SJSA1 (cell line): ENCODE results near the gene GAS2L1. TPM values are rescaled to one million over a fixed set of nuclear protein-coding genes. Genes with fewer than 3 reads are reported as not detected.

Experiments
- DNase-seq, 2 experiments: peaks; one replicate each; pipeline ENCODE4 v3.0.0-alpha.2; 2015 to 2020; ENCODE audit warnings: low spot score in 2 of 2, low read depth in 1 of 2
- H3K27ac ChIP-seq: fragments of 250-450 bp; sonication (Bioruptor Pico); 2 replicates; pipeline ENCODE4 v1.5.1; 2020; ENCODE audit warnings: mild to moderate bottlenecking, moderate library complexity
- H3K27me3 ChIP-seq: fragments of 250-450 bp; sonication (Bioruptor Pico); replicated peaks from 2 replicates; pipeline ENCODE4 v1.5.1; 2020; ENCODE audit warnings: mild to moderate bottlenecking, moderate library complexity
- H3K36me3 ChIP-seq: fragments of 250-450 bp; sonication (Bioruptor Pico); 2 replicates; pipeline ENCODE4 v1.5.1; 2020; ENCODE audit warnings: mild to moderate bottlenecking
- H3K4me1 ChIP-seq: fragments of 250-450 bp; sonication (Bioruptor Pico); replicated peaks from 2 replicates; pipeline ENCODE4 v1.6.1; 2021; ENCODE audit warnings: mild to moderate bottlenecking
- H3K4me3 ChIP-seq: fragments of 250-450 bp; sonication (Bioruptor Pico); 2 replicates; pipeline ENCODE4 v1.5.1; 2020; ENCODE audit warnings: mild to moderate bottlenecking
- H3K9me3 ChIP-seq: fragments of 250-450 bp; sonication (Bioruptor Pico); replicated peaks from 2 replicates; pipeline ENCODE4 v1.5.1; 2020; ENCODE audit warnings: mild to moderate bottlenecking
- total RNA-seq: library from RNA; depleted of rRNA; stranded (reverse); fragments of >200 nt; shearing (Covaris generic); gene quantifications from 2 replicates; pipeline ENCODE4 v1.2.3, GENCODE V29; 2014; rRNA removed

The GAS2L1 gene
- 10.4 and 12.5 TPM in 2 replicates for total RNA-seq

DNA sequence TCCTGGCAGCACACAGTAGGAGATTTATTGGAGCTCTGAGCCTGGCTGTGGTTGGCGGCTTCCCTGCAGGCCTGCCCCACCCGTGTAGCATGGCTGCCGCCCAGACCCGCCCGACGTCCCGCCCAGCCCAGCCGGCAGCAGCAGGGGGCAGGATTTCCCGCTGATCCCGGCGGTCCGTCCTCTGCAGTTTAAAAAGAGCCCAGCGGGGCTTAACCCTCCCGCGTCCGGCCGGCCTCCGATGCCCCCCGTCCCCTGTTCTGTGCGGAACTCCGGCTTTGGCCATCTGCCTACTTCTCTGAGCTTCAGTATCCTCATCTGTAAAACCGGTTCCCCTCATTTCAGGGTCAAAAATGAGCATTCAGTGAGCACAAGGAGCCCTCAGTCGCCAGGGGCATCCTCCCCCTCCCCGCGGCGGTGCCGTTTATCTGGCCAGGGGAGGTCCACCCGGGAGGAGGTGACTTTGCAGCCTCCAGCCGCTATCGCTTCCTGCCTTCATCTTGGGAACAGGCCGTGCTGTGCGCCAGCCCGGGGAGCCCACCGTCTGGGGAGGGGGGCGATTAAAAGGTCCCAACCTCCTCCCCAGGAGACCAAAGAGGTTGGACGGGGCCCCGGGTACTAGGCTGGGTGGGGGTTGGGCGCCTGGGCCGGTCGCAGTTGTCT is at the start of gene GAS2L1:
Gene GAS2L1, plus strand, starts transcription at position 476 of the 660 bp plus-strand sequence. CDS start 1,456 bp downstream, outside the sequence.
- H3K27me3 ChIP-seq, result no peaks in the 10 kb centered on the region
- H3K4me3 ChIP-seq, result peak within 1 kb of the TSS; percentile 68
- peaks cover 18% of the 10 kb centered on the region for H3K36me3 ChIP-seq
- DNase-seq, result peak; percentile 82 to 89
- H3K9me3 ChIP-seq, result no peaks in the 10 kb centered on the region
- peaks cover 27% of the 10 kb centered on the region for H3K4me1 ChIP-seq
- peak within 1 kb of the TSS; percentile 67 for H3K27ac ChIP-seq

- Histone ChIP-seq H3K9me3 (no peaks in the 10 kb centered on the region), H3K36me3 (peaks cover 28% of the 10 kb centered on the region), H3K27me3 (no peaks in the 10 kb centered on the region), H3K4me3 (no peak overlapping the region), H3K27ac (no peak overlapping the region), H3K4me1 (no peaks in the 10 kb centered on the region)
- DNase-seq, result no peak
Observed at GRCh38 chr22:29257751-29258181, 48.7 kb upstream of the GAS2L1 start.

DNA sequence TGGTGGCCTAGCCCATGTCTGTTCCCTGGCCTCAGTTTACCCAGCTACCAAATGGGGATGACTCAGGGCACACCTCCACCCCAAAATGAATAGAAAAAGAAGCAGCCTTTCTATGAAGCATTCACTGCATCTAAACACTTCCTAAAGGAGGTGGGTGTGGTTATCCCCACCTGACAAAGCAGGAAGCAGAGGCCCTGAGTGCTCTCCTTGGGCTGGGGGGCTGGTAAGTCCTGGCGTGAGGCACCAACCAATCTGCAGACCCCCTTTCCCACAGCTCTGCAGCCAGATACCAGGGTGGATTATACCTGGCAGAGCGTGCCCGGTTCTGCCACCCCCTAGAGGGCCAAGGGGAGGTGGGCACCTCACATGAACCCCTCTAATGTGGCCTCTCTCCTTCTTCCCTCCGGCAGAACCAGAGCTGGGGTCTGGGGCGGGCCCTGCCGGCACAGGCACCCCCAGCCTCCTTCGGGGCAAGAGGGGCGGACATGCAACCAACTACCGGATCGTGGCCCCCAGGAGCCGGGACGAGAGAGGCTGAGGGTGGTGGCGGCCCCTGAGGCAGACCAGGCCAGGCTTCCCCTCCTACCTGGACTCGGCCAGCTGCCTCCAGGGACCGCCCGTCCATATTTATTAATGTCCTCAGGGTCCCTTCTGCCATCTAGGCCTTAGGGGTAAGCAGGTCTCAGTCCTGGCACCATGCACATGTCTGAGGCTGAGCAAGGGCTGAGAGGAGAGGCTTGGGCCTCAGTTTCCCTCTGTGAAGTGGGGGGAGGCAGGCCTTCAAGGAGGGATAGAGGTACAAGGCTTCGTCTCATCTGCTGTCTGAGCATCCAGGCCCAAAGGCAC is 47.8 kb upstream of the GAS2L1 start:
- Histone ChIP-seq H3K27me3 (no peaks in the 10 kb centered on the region), H3K9me3 (no peaks in the 10 kb centered on the region), H3K4me3 (no peak overlapping the region), H3K4me1 (no peaks in the 10 kb centered on the region), H3K27ac (no peak overlapping the region), H3K36me3 (peaks cover 30% of the 10 kb centered on the region)
- DNase-seq, result no peak

DNA sequence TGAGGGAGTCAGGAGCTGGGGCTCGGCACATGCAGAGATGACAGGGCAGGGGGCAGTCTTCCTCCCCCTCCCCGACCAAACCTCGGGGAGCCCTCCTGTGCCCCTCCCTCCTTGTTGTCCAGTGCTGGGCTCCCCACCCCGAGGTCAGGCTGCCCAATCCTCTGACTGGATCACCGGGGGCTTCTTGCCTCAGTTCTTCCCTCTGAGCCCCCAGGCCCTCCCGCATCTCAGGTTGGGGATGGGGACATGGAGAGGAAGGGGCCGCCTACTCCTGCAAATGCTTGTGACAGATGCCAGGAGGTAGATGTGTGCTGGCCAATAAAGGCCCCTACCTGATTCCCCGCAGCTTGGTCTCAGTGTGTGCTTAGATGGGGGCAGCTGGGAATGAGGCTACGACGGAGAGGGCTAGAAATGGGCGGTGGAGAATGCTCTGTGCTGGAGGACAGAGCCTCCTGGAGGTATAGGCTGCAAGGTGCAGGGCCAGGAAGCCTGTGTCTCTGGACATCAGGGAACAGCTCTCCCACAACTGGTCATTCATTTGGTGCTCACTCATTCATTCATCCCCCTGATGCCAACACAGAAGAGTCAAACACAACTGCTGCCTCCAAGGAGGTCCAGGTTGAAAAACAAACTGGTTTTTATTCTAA is 47.1 kb upstream of the GAS2L1 start:
- Histone ChIP-seq H3K4me3 (no peak overlapping the region), H3K27me3 (no peaks in the 10 kb centered on the region), H3K36me3 (peaks cover 37% of the 10 kb centered on the region), H3K9me3 (no peaks in the 10 kb centered on the region), H3K27ac (no peak overlapping the region), H3K4me1 (no peaks in the 10 kb centered on the region)
- DNase-seq, result no peak

DNA sequence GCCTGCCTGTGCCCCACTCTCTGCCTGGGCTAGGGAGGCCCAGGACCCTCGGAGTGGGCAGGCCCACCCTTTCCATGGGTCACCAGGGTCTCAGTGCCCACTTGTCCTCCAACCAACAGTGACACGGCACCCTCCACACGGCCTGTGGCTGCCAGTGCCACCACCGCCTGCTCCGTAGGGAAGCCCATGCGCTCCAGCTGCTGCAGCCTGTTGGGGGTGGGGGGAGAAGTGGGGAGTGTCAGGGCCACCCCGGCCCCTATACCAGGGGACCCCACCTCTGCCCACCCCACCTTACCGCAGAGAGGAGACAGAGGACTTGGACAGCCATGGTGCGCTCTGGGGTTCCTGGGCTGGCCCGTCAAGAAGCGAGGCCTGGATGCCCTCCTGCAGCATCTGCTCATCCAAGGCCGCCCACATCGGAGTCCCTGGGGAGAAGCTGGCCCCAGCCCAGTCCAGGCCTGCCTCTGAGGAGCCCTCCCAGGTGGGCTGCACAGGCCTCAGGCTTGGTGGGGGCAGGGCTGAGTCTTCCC is 46.4 kb upstream of the GAS2L1 start:
- no peak for DNase-seq
- Histone ChIP-seq H3K4me3 (no peak overlapping the region), H3K27ac (no peak overlapping the region), H3K27me3 (no peaks in the 10 kb centered on the region), H3K9me3 (no peaks in the 10 kb centered on the region), H3K36me3 (peaks cover 44% of the 10 kb centered on the region), H3K4me1 (no peaks in the 10 kb centered on the region)

DNA sequence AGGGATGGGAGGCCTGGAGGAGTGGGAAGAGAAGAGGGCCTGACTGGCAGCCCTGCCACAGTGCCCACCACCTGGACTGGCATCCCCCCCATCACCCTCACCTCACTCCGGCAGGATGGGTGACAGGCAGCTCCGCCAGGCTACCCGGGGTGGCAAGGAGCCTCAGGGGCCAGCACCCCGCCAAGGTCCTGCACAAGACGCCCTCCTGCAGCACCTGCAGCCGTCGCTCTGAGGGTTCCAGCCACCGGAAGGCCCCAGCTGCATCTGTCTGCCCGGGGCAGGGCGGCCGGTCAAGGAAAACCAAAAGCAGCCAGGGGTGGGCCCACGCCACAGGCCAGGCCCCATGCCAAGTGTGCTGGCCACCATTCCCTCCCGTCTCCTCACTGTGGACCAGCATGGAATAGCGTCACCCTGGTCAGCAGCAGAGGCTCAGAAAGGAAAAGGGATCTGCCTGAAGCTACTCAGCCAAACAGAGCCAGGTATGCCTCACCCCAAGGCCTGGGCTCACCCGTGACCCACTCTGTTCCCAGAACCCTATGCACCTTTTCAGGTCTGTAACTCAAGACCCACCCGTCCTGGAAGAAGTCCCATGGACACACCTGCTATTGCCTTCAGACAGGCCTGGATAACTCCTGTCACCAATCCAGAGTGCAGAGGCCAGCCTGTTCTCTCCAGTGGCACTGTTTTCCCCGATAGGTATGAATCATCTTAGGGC is 45.7 kb upstream of the GAS2L1 start:
- H3K9me3 ChIP-seq, result no peaks in the 10 kb centered on the region
- no peak overlapping the region for H3K4me3 ChIP-seq
- H3K4me1 ChIP-seq, result no peaks in the 10 kb centered on the region
- no peak overlapping the region for H3K27ac ChIP-seq
- DNase-seq, result no peak
- H3K36me3 ChIP-seq, result peaks cover 51% of the 10 kb centered on the region
- no peaks in the 10 kb centered on the region for H3K27me3 ChIP-seq

DNA sequence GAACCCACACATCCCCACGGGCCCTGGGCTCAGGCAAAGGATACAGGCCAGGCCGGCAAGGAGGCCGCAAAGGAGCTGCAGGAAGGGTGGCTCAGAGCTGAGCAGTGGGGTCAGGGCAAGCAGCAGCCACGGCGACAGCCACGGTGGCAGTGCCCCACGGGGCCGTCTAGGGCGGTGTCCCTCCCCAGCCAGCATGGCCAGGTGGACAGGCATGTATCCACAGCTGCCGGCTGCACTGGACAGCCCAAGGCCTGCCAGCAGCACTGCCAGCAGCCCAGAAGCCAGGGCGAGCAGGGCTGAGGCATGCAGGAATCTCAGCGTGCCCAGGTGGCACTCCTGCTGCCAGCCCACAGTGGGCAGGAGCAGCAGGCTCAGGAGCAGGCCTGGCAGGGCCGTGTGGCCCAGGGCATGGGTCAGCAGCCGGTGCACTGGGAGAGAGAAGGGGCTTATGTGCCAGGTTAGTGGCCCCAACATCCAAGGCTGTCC is 42.6 kb upstream of the GAS2L1 start:
- no peak overlapping the region for H3K27ac ChIP-seq
- peaks cover 11% of the 10 kb centered on the region for H3K4me1 ChIP-seq
- H3K9me3 ChIP-seq, result no peaks in the 10 kb centered on the region
- H3K27me3 ChIP-seq, result no peaks in the 10 kb centered on the region
- H3K36me3 ChIP-seq, result peaks cover 71% of the 10 kb centered on the region
- no peak for DNase-seq
- H3K4me3 ChIP-seq, result no peak overlapping the region

GRCh38 chr22:29265305-29265704 is 41.1 kb upstream of the GAS2L1 start:
- Histone ChIP-seq H3K36me3 (peaks cover 71% of the 10 kb centered on the region), H3K27me3 (no peaks in the 10 kb centered on the region), H3K9me3 (no peaks in the 10 kb centered on the region), H3K4me3 (no peak overlapping the region), H3K4me1 (peaks cover 22% of the 10 kb centered on the region), H3K27ac (no peak overlapping the region)
- DNase-seq, result no peak

GRCh38 chr22:29265929-29266328 is 40.5 kb upstream of the GAS2L1 start:
- Histone ChIP-seq H3K27ac (no peak overlapping the region), H3K4me3 (no peak overlapping the region)
- no peak for DNase-seq

DNA sequence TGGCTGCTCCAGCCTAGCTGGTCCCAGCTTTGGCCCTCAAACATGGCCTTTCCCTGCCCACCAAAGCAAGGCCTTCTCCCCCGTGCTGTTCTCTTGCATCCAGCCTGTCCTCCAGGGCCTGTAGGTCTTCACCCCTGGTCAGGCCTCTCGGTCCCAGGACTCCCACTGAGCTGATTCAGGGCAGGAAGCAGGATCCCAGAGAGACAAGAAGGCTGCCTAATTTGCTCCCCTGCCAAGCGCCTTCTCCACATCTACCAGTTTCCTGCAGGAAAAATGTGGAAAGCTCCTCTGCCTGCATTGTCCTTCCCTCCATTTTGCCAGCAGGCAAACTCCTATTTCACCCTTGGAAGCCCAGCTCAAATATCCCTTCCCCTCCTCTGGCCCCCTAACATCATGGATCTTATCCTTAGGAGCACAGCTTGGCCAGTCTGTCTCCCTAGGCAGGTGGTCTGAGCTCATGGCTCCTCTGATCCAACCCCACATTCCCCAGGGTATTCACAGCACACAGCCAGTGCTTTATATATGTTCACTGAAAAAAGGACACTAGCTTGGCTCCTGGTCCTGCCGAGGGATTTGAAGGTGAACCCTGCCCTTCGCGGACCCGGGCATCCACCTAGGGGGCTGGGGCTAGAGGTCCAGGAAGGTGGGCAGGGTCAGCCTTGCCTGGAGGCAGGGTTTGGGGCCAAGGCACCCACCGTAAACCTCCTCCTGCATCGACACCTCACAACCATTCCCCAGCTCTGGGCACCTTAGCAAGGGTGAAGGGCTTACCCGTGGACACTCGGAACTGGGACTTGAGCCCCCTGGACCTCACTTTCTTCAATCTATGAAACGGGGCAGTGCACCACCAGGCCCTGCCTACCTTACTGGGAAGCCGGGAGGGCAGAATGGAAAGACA is 39.6 kb upstream of the GAS2L1 start:
- Histone ChIP-seq H3K27ac (peak overlapping the region; percentile 100), H3K4me3 (peak overlapping the region; percentile 94), H3K36me3 (peaks cover 79% of the 10 kb centered on the region), H3K9me3 (no peaks in the 10 kb centered on the region), H3K4me1 (peaks cover 33% of the 10 kb centered on the region), H3K27me3 (no peaks in the 10 kb centered on the region)
- DNase-seq, result peak in 1 of 2 experiments; percentile 28

More at GRCh38 chr22:29265929-29266328, 40.5 kb upstream of the GAS2L1 start:
- Histone ChIP-seq H3K27me3 (no peaks in the 10 kb centered on the region), H3K9me3 (no peaks in the 10 kb centered on the region), H3K4me1 (peaks cover 28% of the 10 kb centered on the region), H3K36me3 (peaks cover 72% of the 10 kb centered on the region)

DNA sequence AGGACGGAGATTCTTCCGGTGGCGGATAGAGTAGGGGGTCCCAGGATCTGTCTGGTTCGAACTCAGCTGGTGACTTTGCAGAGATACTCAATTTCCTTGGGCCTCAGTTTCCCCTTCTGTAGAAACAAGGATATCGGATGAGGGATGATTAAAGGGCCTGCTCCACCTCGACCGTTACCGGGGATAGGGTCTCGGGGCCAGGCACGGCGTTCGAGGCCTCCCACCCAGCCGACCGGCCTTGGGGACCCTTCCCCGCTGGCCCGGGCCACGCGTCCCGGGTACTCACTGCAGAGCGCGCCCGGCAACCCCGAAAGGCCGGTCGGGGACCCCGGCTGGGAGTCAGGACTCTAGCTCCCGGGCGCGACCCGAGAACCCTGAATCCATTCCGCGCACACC is 39.0 kb upstream of the GAS2L1 start:
- peak overlapping the region; percentile 94 for H3K4me3 ChIP-seq
- H3K4me1 ChIP-seq, result peaks cover 37% of the 10 kb centered on the region
- H3K9me3 ChIP-seq, result no peaks in the 10 kb centered on the region
- H3K27ac ChIP-seq, result peak overlapping the region; percentile 100
- H3K27me3 ChIP-seq, result no peaks in the 10 kb centered on the region
- DNase-seq, result no peak
- peaks cover 85% of the 10 kb centered on the region for H3K36me3 ChIP-seq

DNA sequence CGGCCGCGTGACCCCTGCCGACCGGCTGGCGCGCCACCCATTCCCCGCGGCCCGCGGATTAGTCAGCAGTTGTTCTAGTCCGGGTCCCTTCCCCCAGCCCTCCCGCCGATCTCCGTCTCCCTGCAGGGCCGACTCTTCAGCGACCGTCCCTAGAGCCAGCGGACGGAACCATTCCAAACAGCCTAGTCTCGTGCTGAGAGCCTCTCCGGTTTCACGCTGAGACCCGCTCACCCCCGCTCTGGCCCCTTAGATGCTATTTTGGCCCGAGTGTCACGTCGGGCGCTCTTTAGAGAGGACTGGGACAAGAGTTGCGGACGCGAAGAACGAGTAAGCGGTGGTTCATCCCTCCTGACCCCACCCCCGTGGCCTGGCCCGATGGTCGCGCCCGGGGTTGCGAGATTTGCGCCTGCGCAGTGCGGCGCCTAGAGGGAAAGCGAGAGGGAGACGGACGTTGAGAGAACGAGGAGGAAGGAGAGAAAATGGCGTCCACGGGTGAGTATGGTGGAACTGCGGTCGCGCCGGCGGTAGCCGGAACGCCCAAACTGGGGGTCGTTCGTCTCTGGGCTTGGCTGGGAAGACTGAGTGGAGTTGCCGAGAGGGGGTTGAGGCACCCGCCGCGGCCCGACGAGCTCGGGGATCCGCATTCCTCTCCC is 38.5 kb upstream of the GAS2L1 start, which contains the start of the genes EWSR1 and RHBDD3:
Gene EWSR1, plus strand, starts transcription at position 411 of the 653 bp plus-strand sequence. Its CDS starts 69 bp downstream, at position 480.
Gene RHBDD3, minus strand, starts transcription at position 124 of the 653 bp plus-strand sequence. CDS start 2,355 bp downstream, outside the sequence.
- Histone ChIP-seq H3K9me3 (no peaks in the 10 kb centered on the region), H3K27ac (peak within 1 kb of the TSS; percentile 100), H3K4me1 (peaks cover 37% of the 10 kb centered on the region), H3K4me3 (peak within 1 kb of the TSS; percentile 94), H3K27me3 (no peaks in the 10 kb centered on the region), H3K36me3 (peaks cover 91% of the 10 kb centered on the region)
- peak; percentile 99 for DNase-seq
